IMR-90 (cell line): ENCODE measurements around the gene THADA. TPM values are rescaled to one million over a fixed set of nuclear protein-coding genes. Genes with fewer than 3 reads are reported as not detected.

Experiments used
- ATAC-seq: fragments of 200-7000 bp; cut with Tn5 transposase; 2 replicates; pipeline ENCODE4 v1.9.1; 2020; ENCODE audit warnings: low read depth, mild to moderate bottlenecking, moderate library complexity
- BruUV-seq: library from RNA; stranded (reverse); fragments of 400-500 nt; replicated peaks from 2 replicates; lab custom pipeline; 2021; lab: Mats Ljungman, UMichigan
- CTCF ChIA-PET: fragments of 300-600 bp; formaldehyde crosslinking; extraction: SDS; loops from one replicate; lab custom pipeline; 2021; ENCODE audit warnings: antibody characterized with exemption; lab: Yijun Ruan, JAX
- POLR2A ChIA-PET: fragments of 300-600 bp; sonication (Branson Sonifier 250); formaldehyde crosslinking; loops from one replicate; lab custom pipeline; 2022; ENCODE audit warnings: antibody characterized with exemption; ENCODE audit not compliant: unreplicated experiment; lab: Charles Lee
- DNase-seq: peaks from one replicate; pipeline ENCODE4 v3.0.0; 2013
- H2AFZ ChIP-seq: replicated peaks from 2 replicates; pipeline ENCODE3; 2013; ENCODE audit warnings: low read length, mild to moderate bottlenecking; ENCODE audit not compliant: poor library complexity
- H2AK5ac ChIP-seq: 2 replicates; pipeline ENCODE4 v1.6.1; 2013; ENCODE audit warnings: low read depth, low read length, inconsistent platforms
- H2AK9ac ChIP-seq: replicated peaks from 2 replicates; pipeline ENCODE3; 2013; ENCODE audit warnings: mild to moderate bottlenecking, low read depth, low read length, moderate library complexity; ENCODE audit not compliant: poor library complexity
- H2BK120ac ChIP-seq: 2 replicates; pipeline ENCODE4 v1.6.1; 2013; ENCODE audit warnings: low read depth, low read length, inconsistent platforms
- H2BK15ac ChIP-seq: 3 replicates; pipeline ENCODE4 v1.6.1; 2013; ENCODE audit warnings: low read depth, low read length, inconsistent platforms
- H2BK20ac ChIP-seq: 2 replicates; pipeline ENCODE4 v1.6.1; 2013; ENCODE audit warnings: low read depth, mild to moderate bottlenecking, inconsistent platforms, low read length, moderate library complexity
- H2BK5ac ChIP-seq: 2 replicates; pipeline ENCODE4 v1.6.1; 2013; ENCODE audit warnings: mild to moderate bottlenecking, low read depth, low read length, inconsistent platforms; ENCODE audit not compliant: poor library complexity, severe bottlenecking
- H3K14ac ChIP-seq: replicated peaks from 2 replicates; pipeline ENCODE4 v1.6.1; 2013; ENCODE audit warnings: low read depth, low read length, inconsistent platforms
- H3K18ac ChIP-seq: 2 replicates; pipeline ENCODE4 v1.6.1; 2013; ENCODE audit warnings: low read depth, low read length, control low read depth
- H3K23ac ChIP-seq: 2 replicates; pipeline ENCODE4 v1.6.1; 2013; ENCODE audit warnings: low read depth, low read length, inconsistent platforms
- H3K27ac ChIP-seq: 2 replicates; pipeline ENCODE4 v1.5.1; 2013; ENCODE audit warnings: mild to moderate bottlenecking, control low read depth, low read length; ENCODE audit not compliant: insufficient read depth
- H3K27me3 ChIP-seq: 2 replicates; pipeline ENCODE4 v1.6.1; 2013; ENCODE audit warnings: low read length; ENCODE audit not compliant: control insufficient read depth, insufficient read depth
- H3K36me3 ChIP-seq: 2 replicates; pipeline ENCODE4 v1.6.1; 2013; ENCODE audit warnings: low read length, mixed read lengths; ENCODE audit not compliant: control insufficient read depth, insufficient read depth
- H3K4ac ChIP-seq: 2 replicates; pipeline ENCODE4 v1.6.1; 2013; ENCODE audit warnings: low read depth, low read length, inconsistent platforms
- H3K4me1 ChIP-seq: 2 replicates; pipeline ENCODE4 v1.6.1; 2013; ENCODE audit warnings: low read length, mixed read lengths; ENCODE audit not compliant: control insufficient read depth, insufficient read depth
- H3K4me2 ChIP-seq: 2 replicates; pipeline ENCODE4 v1.6.1; 2013; ENCODE audit warnings: low read depth, mild to moderate bottlenecking, control low read depth, low read length, moderate library complexity
- H3K4me3 ChIP-seq: 2 replicates; pipeline ENCODE4 v1.5.1; 2013; ENCODE audit warnings: low read depth, mild to moderate bottlenecking, control low read depth, low read length, moderate library complexity; ENCODE audit not compliant: insufficient read depth
- H3K56ac ChIP-seq: 2 replicates; pipeline ENCODE4 v1.6.1; 2013; ENCODE audit warnings: low read length, inconsistent platforms; ENCODE audit not compliant: insufficient read depth; ENCODE audit errors: extremely low read depth
- H3K79me1 ChIP-seq, 2 experiments: 2 replicates each; pipeline ENCODE4 v1.6.1; 2013; ENCODE audit warnings: low read length in 2 of 2, inconsistent platforms in 1 of 2, low read depth in 1 of 2
- H3K9ac ChIP-seq: 2 replicates; pipeline ENCODE4 v1.6.1; 2013; ENCODE audit warnings: low read depth, low read length, control low read depth
- H3K9me1 ChIP-seq: 2 replicates; pipeline ENCODE4 v1.6.1; 2013; ENCODE audit warnings: low read length, inconsistent platforms; ENCODE audit not compliant: insufficient read depth
- H3K9me3 ChIP-seq: 2 replicates; pipeline ENCODE4 v1.6.1; 2013; ENCODE audit warnings: low read length; ENCODE audit not compliant: control insufficient read depth, insufficient read depth
- H4K20me1 ChIP-seq: 2 replicates; pipeline ENCODE4 v1.6.1; 2013; ENCODE audit warnings: low read length, inconsistent platforms; ENCODE audit not compliant: insufficient read depth
- H4K5ac ChIP-seq: 2 replicates; pipeline ENCODE4 v1.6.1; 2013; ENCODE audit warnings: mild to moderate bottlenecking, low read depth, low read length, control low read depth
- H4K8ac ChIP-seq, 2 experiments: 2 replicates each; pipeline ENCODE4 v1.6.1; 2013; ENCODE audit warnings: low read depth in 2 of 2, low read length in 2 of 2, control low read depth in 1 of 2, inconsistent platforms in 1 of 2
- H4K91ac ChIP-seq: 2 replicates; pipeline ENCODE4 v1.6.1; 2013; ENCODE audit warnings: low read depth, low read length, inconsistent platforms; ENCODE audit not compliant: insufficient read depth
- CEBPB ChIP-seq: IDR thresholded peaks from 2 replicates; pipeline ENCODE4 v1.6.1; 2012; ENCODE audit warnings: low read depth, low read length, improper control_type of control experiment
- CHD1 ChIP-seq: IDR thresholded peaks from 2 replicates; pipeline ENCODE4 v1.6.1; 2012; ENCODE audit warnings: low read depth, low read length, improper control_type of control experiment
- CTCF ChIP-seq: conservative IDR thresholded peaks from 2 replicates; pipeline ENCODE4 v1.5.1; 2012; ENCODE audit warnings: mild to moderate bottlenecking, low read depth, low read length, improper control_type of control experiment
- MXI1 ChIP-seq: IDR thresholded peaks from 2 replicates; pipeline ENCODE4 v1.6.1; 2012; ENCODE audit warnings: low read depth, mild to moderate bottlenecking, low read length, moderate library complexity, borderline replicate concordance
- NFE2L2 ChIP-seq: fragments of 150-350 bp; IDR thresholded peaks from 2 replicates; pipeline ENCODE4 v1.6.1; 2016; ENCODE audit warnings: low read depth, mild to moderate bottlenecking, low read length
- RCOR1 ChIP-seq: IDR thresholded peaks from 2 replicates; pipeline ENCODE4 v1.6.1; 2012; ENCODE audit warnings: mild to moderate bottlenecking, low read length, improper control_type of control experiment; ENCODE audit not compliant: insufficient replicate concordance
- USF2 ChIP-seq: fragments of 150-350 bp; IDR thresholded peaks from 2 replicates; pipeline ENCODE4 v1.6.1; 2017; ENCODE audit warnings: mild to moderate bottlenecking, antibody characterized with exemption, low read length, low read depth
- WGBS, 2 experiments: methylation state at CpG; one replicate each; pipeline versions ENCODE4 v1.1.5 to v1.1.7; 2013; ENCODE audit warnings: missing lambda C conversion rate in 2 of 2; ENCODE audit not compliant: insufficient read length in 1 of 2; ENCODE audit errors: extremely low coverage in 2 of 2; 5-methylcytosine and 5-hydroxymethylcytosine counted together
- dilution Hi-C: fragments of 300-500 bp; cut with HindIII; formaldehyde crosslinking; loops from one replicate; pipeline ENCODE4 v1.14.3; 2018; ENCODE audit warnings: low sequenced_read_pairs; ENCODE audit not compliant: unreplicated experiment
- in situ Hi-C: fragments of 300-500 bp; cut with MboI; formaldehyde crosslinking; loops from 3 replicates; pipeline ENCODE4 v1.14.3; 2019; ENCODE audit warnings: low sequenced_read_pairs, inconsistent platforms, mixed read lengths
- intact Hi-C: fragments of 100-400 bp; cut with micrococcal nuclease; formaldehyde crosslinking; loops from 2 replicates; pipeline ENCODE4 v1.10.0; 2022
- polyA plus RNA-seq, 3 experiments: library from polyadenylated mRNA; depleted of rRNA; stranded (reverse); fragments of >200 nt; gene quantifications; 2 replicates each; pipeline ENCODE4 v1.2.3, GENCODE V29; 2012; ENCODE audit warnings: low replicate concordance in 1 of 3
- total RNA-seq: library from RNA; depleted of rRNA; stranded (reverse); fragments of >200 nt; gene quantifications from 2 replicates; pipeline ENCODE4 v1.2.3, GENCODE V29; 2012

THADA gene
- total and polyA plus RNA-seq, 2 of the 4 experiments (the other 2 are of a cell fraction): 10.5 to 21.3 TPM

- Histone ChIP-seq H3K79me1 (peaks cover 8 to 19% of the 10 kb centered on the region in 2 experiments), H3K36me3 (peaks cover 24% of the 10 kb centered on the region), H2AK9ac (no peak overlapping the region), H2BK15ac (no peak overlapping the region), H4K91ac (0 out of 2 replicates have a peak overlapping the region, but pooled peaks have one; percentile 26), H2BK20ac (0 out of 2 replicates have a peak overlapping the region, but pooled peaks have one; percentile 21), H3K4me3 (peak overlapping the region; percentile 29), H3K9ac (peak overlapping the region; percentile 82), H3K14ac (peak overlapping the region; percentile 84), H2BK120ac (peak overlapping the region; percentile 12; the same call in 1 of the 2 replicates), H4K5ac (peak overlapping the region; percentile 5; the same call in 1 of the 2 replicates), H3K4me2 (peak overlapping the region; percentile 70), H3K23ac (peak overlapping the region; percentile 91; the same call in 1 of the 2 replicates), H3K27me3 (no peaks in the 10 kb centered on the region), H3K4ac (peak overlapping the region; percentile 38; the same call in 1 of the 2 replicates), H4K8ac (peak overlapping the region in 1 of 2 experiments; percentile 52; a peak in 2 of 4 replicates), H3K27ac (peak overlapping the region; percentile 98; the same call in 1 of the 2 replicates), H3K9me1 (peaks cover 11% of the 10 kb centered on the region), H4K20me1 (peaks cover 37% of the 10 kb centered on the region), H2BK5ac (peak overlapping the region; percentile 98), H3K56ac (peak overlapping the region; percentile 93; the same call in 1 of the 2 replicates), H3K9me3 (no peaks in the 10 kb centered on the region), H3K18ac (peak overlapping the region; percentile 40), H2AK5ac (0 out of 2 replicates have a peak overlapping the region, but pooled peaks have one; percentile 45), H3K4me1 (peaks cover 20% of the 10 kb centered on the region), H2AFZ (no peak overlapping the region)
- BruUV-seq: no TSS peak
- dilution Hi-C loops (no loop called here), in situ Hi-C loops (loop anchor here (10.0 kb wide), 2 partner anchors 148 to 248 kb away; no protein-coding TSS in a partner anchor), intact Hi-C loops (loop anchor here (1.0 to 5.0 kb wide), 5 partner anchors 135 to 275 kb away; no protein-coding TSS in a partner anchor)
- ChIA-PET CTCF (interaction anchor here (1.1 to 2.2 kb wide), 3 partner anchors 248 to 366 kb away, joined by 3 to 8 read pairs (median 3); no protein-coding TSS in a partner anchor), POLR2A (interaction anchor here (0.5 to 1.3 kb wide), 5 partner anchors 82 to 258 kb away, joined by 3 to 4 read pairs (median 4); no protein-coding TSS in a partner anchor)
- DNase-seq (peak; percentile 41), ATAC-seq (no peak)
- no CpG with 5 or more reads among the region's 8 CpGs for WGBS, 2 experiments
- TF ChIP-seq RCOR1 (no peak), CTCF (no peak), CEBPB (0 out of 2 replicates have a peak, but pooled peaks have one; percentile 23), USF2 (no peak), MXI1 (no peak), CHD1 (peak; percentile 45; the same call in 1 of the 2 replicates), NFE2L2 (no peak)
Measured at GRCh38 chr2:43222475-43223309, 373.1 kb downstream of the THADA start.
